Kidney (tissue), 14 donors: ENCODE measurements around the gene UBE2G2. TPM values are rescaled to one million over a fixed set of nuclear protein-coding genes. Genes with fewer than 3 reads are reported as not detected.

ENCODE experiments used
- DNase-seq, 5 donors: peaks; one replicate each; pipeline ENCODE4 v3.0.0-alpha.2; 2013 to 2020
- FAIRE-seq: peaks from 2 replicates; lab custom pipeline; 2012; peaks lifted over from hg19 to GRCh38; lab: Jason Lieb, UNC
- H3K27ac ChIP-seq, 2 donors: one replicate each; pipeline ENCODE4 v1.7.0; 2013; ENCODE audit warnings: low read depth in 2 of 2, low read length in 2 of 2, inconsistent platforms in 1 of 2
- H3K27me3 ChIP-seq: one replicate; pipeline ENCODE4 v1.7.1; 2013; ENCODE audit warnings: low read length, inconsistent platforms; ENCODE audit not compliant: control insufficient read depth, insufficient read depth
- H3K36me3 ChIP-seq, 3 donors: one replicate each; pipeline versions ENCODE4 v1.7.0 to v1.7.1; 2013; ENCODE audit warnings: low read length in 3 of 3, control low read depth in 1 of 3, inconsistent platforms in 1 of 3; ENCODE audit not compliant: insufficient read depth in 3 of 3, control insufficient read depth in 2 of 3
- H3K4me1 ChIP-seq, 3 donors: one replicate each; pipeline versions ENCODE4 v1.7.0 to v1.7.1; 2013; ENCODE audit warnings: low read length in 3 of 3, inconsistent platforms in 1 of 3, low read depth in 1 of 3; ENCODE audit not compliant: control insufficient read depth in 2 of 3, insufficient read depth in 2 of 3
- H3K4me3 ChIP-seq, 3 donors: one replicate each; pipeline versions ENCODE4 v1.7.0 to v1.8.1; 2013; ENCODE audit warnings: low read length in 3 of 3, control low read depth in 1 of 3, inconsistent platforms in 1 of 3
- H3K9ac ChIP-seq, 3 donors: one replicate each; pipeline versions ENCODE4 v1.7.0 to v1.7.1; 2013; ENCODE audit warnings: low read length in 3 of 3, control low read depth in 1 of 3, inconsistent platforms in 1 of 3
- H3K9me3 ChIP-seq, 3 donors: one replicate each; pipeline versions ENCODE4 v1.7.0 to v1.7.1; 2013; ENCODE audit warnings: low read length in 3 of 3, control low read depth in 1 of 3, inconsistent platforms in 1 of 3; ENCODE audit not compliant: control insufficient read depth in 2 of 3, insufficient read depth in 1 of 3
- intact Hi-C: fragments of 100-400 bp; cut with DNase I; formaldehyde crosslinking; loops from one replicate; pipeline ENCODE4 v1.11.1; 2022
- polyA plus RNA-seq: library from polyadenylated mRNA; stranded (reverse); fragments of 350-450 nt; fragmentation: Illumina TruSeq; extraction: RNeasy Lipid Tissue Mini Kit (QIAGEN cat#74804); gene quantifications from one replicate; pipeline ENCODE4 v1.2.3, GENCODE V29; 2014; ENCODE audit warnings: low read depth, low replicate concordance; ENCODE audit not compliant: insufficient read depth
- total RNA-seq: library from RNA; stranded (reverse); fragmentation: NEBNext Ultra II Directional; extraction: Animal tissue kit (Norgen Biotek cat#: 25700); gene quantifications from one replicate; pipeline ENCODE4 v1.2.1, GENCODE V29; 2021
- TF ChIP-seq, protein P1 (sequence below): IDR thresholded peaks from 3 replicates; pipeline ENCODE4 v1.5.1; 2012; ENCODE audit warnings: mild to moderate bottlenecking, moderate library complexity, borderline replicate concordance; ENCODE audit not compliant: insufficient read depth; ENCODE audit errors: extremely low read depth
- donor health status: control.
- donor health status: control.
- donor health status: control.
- donor health status: control.
- donor health status: control.
- donor health status: DM: yes; HTN: yes; CAD: no.
- donor health status: Normal renal cell carcinoma (clear cell type).

UBE2G2 gene
- total and polyA plus RNA-seq, 2 donors from 2014 or later: 39.4 to 86.0 TPM

DNA sequence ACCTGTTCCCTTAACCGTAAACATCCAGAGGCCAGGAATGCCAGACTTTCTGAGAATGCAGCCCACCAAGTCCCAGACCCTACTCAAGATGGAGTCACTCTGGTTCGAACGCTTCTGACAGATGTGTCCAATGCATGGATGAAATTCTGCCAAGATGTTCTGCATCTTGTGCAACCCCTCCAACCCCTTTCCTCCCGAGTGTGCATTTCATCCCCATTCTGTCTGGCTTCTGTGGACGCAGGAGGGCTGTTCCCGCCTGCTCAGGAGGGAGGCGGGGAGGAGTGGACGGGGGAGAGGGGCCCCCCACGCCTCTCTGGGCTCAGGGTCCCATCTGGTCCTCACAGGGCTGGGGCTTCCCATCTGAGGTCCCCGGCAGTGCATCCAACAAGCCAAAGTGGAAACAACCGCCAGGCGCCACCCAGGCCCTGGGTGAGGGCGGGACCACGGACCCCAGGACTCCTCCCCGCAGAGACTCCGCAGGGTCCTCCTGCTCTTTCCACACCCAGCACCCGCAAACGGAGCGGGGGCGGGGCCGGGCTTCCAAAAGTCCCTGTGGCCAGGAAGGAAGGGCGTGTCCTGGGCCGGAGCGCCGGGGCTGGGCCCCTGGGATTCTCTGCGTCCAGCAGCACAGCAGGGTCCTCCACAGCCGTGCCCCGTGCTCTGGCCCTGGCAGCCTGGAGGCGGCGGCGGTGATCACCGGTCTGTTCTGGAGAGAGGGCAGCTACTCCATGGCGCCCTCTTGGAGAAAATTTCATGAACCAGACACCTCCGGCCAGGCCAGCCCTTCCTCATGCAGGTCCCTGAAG is 44.0 kb upstream of the UBE2G2 start:
- peak overlapping the region in 2 of 3 donors; percentile 1 to 43 for H3K4me3 ChIP-seq
- peaks cover 0 to 15% (median 9%) of the 10 kb centered on the region in 3 donors for H3K36me3 ChIP-seq
- no peaks in the 10 kb centered on the region for H3K27me3 ChIP-seq
- intact Hi-C loops: no loop called here
- FAIRE-seq (no peak), DNase-seq (peak; percentile 67 to 91 (median 82))
- no peaks in the 10 kb centered on the region for H3K9me3 ChIP-seq
- H3K4me1 ChIP-seq: peaks cover 0 to 23% (median 9%) of the 10 kb centered on the region in 3 donors
- no peak overlapping the region for H3K27ac ChIP-seq
- TF ChIP-seq, protein P1, sequence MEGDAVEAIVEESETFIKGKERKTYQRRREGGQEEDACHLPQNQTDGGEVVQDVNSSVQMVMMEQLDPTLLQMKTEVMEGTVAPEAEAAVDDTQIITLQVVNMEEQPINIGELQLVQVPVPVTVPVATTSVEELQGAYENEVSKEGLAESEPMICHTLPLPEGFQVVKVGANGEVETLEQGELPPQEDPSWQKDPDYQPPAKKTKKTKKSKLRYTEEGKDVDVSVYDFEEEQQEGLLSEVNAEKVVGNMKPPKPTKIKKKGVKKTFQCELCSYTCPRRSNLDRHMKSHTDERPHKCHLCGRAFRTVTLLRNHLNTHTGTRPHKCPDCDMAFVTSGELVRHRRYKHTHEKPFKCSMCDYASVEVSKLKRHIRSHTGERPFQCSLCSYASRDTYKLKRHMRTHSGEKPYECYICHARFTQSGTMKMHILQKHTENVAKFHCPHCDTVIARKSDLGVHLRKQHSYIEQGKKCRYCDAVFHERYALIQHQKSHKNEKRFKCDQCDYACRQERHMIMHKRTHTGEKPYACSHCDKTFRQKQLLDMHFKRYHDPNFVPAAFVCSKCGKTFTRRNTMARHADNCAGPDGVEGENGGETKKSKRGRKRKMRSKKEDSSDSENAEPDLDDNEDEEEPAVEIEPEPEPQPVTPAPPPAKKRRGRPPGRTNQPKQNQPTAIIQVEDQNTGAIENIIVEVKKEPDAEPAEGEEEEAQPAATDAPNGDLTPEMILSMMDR: peak; percentile 23
- no peak overlapping the region for H3K9ac ChIP-seq

DNA sequence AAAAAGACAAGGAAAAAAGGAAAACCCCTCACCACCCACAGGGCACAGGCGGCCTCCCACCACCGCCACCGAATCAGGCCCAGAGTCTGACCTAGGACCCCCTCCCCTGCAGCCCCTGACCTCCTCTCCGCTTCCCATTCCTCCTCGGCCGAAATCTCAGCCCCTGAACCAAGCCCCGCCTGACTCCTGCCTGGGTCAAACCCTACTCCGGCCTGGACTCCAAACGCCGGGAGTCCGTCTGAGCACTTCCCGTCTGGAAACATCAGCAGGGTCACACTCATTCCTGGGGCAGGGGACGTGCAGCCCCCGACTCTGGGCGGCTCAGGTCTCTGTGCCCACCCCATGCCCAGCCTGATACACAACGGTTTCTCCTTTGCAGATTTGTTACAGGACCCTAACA is 42.6 kb upstream of the UBE2G2 start:
- Histone ChIP-seq H3K27me3 (no peaks in the 10 kb centered on the region), H3K27ac (no peak overlapping the region), H3K9ac (no peak overlapping the region), H3K4me3 (no peak overlapping the region), H3K4me1 (peaks cover 0 to 15% (median 8%) of the 10 kb centered on the region in 3 donors), H3K36me3 (peaks cover 0 to 1% (median 1%) of the 10 kb centered on the region in 3 donors), H3K9me3 (no peaks in the 10 kb centered on the region)
- DNase-seq: peak in 1 of 5 donors; percentile 73
- no peak for FAIRE-seq
- TF ChIP-seq, protein P1: no peak
- intact Hi-C loops: no loop called here

DNA sequence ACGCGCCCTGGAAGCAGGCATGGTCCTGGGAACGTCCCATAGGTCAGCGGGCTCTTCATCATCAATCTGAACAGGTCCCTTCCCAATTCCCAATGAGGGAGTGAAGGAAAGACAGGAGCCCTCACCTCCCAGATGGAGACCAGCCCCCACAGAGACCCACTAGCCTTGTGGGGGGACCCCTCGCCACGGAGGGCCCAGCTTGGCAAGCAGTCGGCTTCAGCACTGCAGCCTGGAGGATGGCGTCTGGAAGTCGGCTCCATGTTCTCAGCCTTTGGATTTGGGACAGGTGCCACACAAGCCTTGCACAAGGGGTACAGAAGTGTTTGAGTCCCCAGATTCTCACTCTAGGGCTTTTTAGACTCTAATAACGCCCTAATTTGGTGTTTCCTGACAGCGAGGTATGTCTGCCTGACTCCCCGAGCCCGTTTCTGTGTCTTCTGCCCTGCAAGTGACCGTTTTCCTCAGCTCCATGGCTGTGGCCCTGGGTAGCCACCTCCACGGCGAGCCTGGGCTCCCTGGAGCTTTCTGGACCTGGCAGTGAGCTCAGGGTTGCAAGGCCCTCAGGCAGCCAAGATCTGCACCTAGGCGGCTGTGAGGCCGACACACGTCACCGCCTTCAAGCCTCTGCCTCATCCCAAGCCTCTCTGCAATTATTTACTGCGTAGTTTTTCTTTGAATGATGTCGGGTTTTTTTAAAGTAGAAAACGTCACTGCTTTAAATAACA is 41.3 kb upstream of the UBE2G2 start:
- peak in 1 of 5 donors; percentile 55 for DNase-seq
- FAIRE-seq: no peak
- no peak overlapping the region for H3K4me3 ChIP-seq
- no peaks in the 10 kb centered on the region for H3K9me3 ChIP-seq
- peaks cover 0 to 13% (median 6%) of the 10 kb centered on the region in 3 donors for H3K4me1 ChIP-seq
- intact Hi-C loops: no loop called here
- TF ChIP-seq, protein P1: no peak
- H3K9ac ChIP-seq: no peak overlapping the region
- no peaks in the 10 kb centered on the region for H3K36me3 ChIP-seq
- no peak overlapping the region for H3K27ac ChIP-seq
- no peaks in the 10 kb centered on the region for H3K27me3 ChIP-seq
